ENCODE measurements around the gene USP7.

DNA sequence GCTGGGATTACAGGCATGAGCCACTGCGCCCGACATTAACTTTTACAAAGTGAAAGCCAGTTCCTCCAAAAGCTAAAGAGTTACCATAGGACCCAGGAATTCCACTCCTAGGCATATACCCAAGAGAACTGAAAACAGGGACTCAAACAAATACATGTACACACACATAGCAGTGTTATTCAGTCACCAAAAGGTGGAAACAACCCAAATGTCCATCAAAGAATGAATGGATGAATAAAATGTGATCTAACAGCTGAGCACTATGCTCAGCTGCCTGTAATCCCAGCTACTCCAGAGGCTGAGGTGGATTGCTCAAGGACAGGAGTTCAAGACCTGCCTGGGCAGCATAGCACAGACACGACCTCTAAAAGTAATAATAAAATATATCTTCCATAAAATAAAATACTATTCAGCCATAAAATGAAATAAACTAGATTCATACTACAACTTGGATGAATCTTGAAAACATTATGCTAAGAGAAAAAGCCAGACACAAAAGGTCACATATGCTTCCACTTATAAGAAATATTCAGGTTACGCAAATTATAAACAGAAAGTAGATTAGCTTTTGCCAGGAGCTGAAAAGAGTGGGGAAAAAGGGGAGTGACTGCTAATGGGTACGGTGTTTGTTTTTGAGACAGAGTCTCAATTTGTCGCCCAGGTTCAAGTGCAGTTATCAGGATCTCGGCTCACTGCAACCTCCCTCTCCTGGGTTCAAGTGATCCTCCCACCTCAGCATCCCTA is 9.3 kb upstream of the USP7 start:
- TF ChIP-seq, protein P1, sequence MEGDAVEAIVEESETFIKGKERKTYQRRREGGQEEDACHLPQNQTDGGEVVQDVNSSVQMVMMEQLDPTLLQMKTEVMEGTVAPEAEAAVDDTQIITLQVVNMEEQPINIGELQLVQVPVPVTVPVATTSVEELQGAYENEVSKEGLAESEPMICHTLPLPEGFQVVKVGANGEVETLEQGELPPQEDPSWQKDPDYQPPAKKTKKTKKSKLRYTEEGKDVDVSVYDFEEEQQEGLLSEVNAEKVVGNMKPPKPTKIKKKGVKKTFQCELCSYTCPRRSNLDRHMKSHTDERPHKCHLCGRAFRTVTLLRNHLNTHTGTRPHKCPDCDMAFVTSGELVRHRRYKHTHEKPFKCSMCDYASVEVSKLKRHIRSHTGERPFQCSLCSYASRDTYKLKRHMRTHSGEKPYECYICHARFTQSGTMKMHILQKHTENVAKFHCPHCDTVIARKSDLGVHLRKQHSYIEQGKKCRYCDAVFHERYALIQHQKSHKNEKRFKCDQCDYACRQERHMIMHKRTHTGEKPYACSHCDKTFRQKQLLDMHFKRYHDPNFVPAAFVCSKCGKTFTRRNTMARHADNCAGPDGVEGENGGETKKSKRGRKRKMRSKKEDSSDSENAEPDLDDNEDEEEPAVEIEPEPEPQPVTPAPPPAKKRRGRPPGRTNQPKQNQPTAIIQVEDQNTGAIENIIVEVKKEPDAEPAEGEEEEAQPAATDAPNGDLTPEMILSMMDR (IDR thresholded peaks at IDR 0.05) = no peak
- TF ChIP-seq EP300 (IDR thresholded peaks at IDR 0.05) = no peak
- no peak for TF ChIP-seq POLR2A (IDR thresholded peaks at IDR 0.05)
- TF ChIP-seq POLR2AphosphoS5 (IDR thresholded peaks at IDR 0.05) = no peak

Measured in upper lobe of left lung (tissue), 4 donors.